ENCODE measurements around the gene RAB1B. TPM values are rescaled to one million over a fixed set of nuclear protein-coding genes. Genes with fewer than 3 reads are reported as not detected.
A peak's percentile ranks its signal among the peaks of the same experiment; 100 is the strongest.
"Not testable (repeated sequence)": the region's sequence is repeated elsewhere in the genome, so short reads cannot be mapped to it uniquely, and the experiment has no call there.

The RAB1B gene
- total RNA-seq, 1 donor from 2014 or later, result 123 TPM

GRCh38 chr11:66248903-66249302 lies 19.5 kb upstream of the RAB1B start:
- Mint-ChIP-seq H3K9me3 (no peaks in the 10 kb centered on the region), H3K4me1 (peaks cover 9% of the 10 kb centered on the region), H3K4me3 (no peak overlapping the region), H3K27ac (no peak overlapping the region), H3K36me3 (ENCODE audit: low read depth) (peaks cover 25% of the 10 kb centered on the region), H3K27me3 (no peaks in the 10 kb centered on the region)
- intact Hi-C loops (cut with micrococcal nuclease), result no loop called here
- no peak for DNase-seq

GRCh38 chr11:66251809-66252208 lies 16.6 kb upstream of the RAB1B start:
- no peak for DNase-seq
- intact Hi-C loops (cut with micrococcal nuclease), result no loop called here
- H3K36me3 Mint-ChIP-seq (ENCODE audit: low read depth), result peaks cover 15% of the 10 kb centered on the region
- no peaks in the 10 kb centered on the region for H3K27me3 Mint-ChIP-seq
- no peaks in the 10 kb centered on the region for H3K9me3 Mint-ChIP-seq
- H3K4me1 Mint-ChIP-seq, result peaks cover 15% of the 10 kb centered on the region
- H3K27ac Mint-ChIP-seq, result peak overlapping the region; percentile 15
- no peak overlapping the region for H3K4me3 Mint-ChIP-seq

- intact Hi-C loops (cut with micrococcal nuclease); H3K4me3 Mint-ChIP-seq; H3K27me3 Mint-ChIP-seq; DNase-seq; H3K27ac Mint-ChIP-seq; H3K9me3 Mint-ChIP-seq: not testable (repeated sequence)
- Mint-ChIP-seq H3K4me1 (peaks cover 19% of the 10 kb centered on the region), H3K36me3 (ENCODE audit: low read depth) (peaks cover 12% of the 10 kb centered on the region)
These were observed 15.4 kb upstream of the RAB1B start for GRCh38 chr11:66253081-66253480.

GRCh38 chr11:66258473-66258893 lies 10.0 kb upstream of the RAB1B start:
- Mint-ChIP-seq H3K4me1 (peaks cover 25% of the 10 kb centered on the region), H3K4me3 (peak overlapping the region; percentile 96), H3K36me3 (ENCODE audit: low read depth) (peaks cover 29% of the 10 kb centered on the region), H3K27ac (peak overlapping the region; percentile 96), H3K27me3 (no peaks in the 10 kb centered on the region), H3K9me3 (no peaks in the 10 kb centered on the region)
- intact Hi-C loops (cut with micrococcal nuclease), result loop anchor here (1.0 kb wide), 1 partner anchor 36 kb away; no protein-coding TSS in a partner anchor
- no peak for DNase-seq

- Mint-ChIP-seq H3K9me3 (no peaks in the 10 kb centered on the region), H3K36me3 (ENCODE audit: low read depth) (peaks cover 32% of the 10 kb centered on the region), H3K4me3 (peak overlapping the region; percentile 96), H3K27me3 (no peaks in the 10 kb centered on the region), H3K27ac (peak overlapping the region; percentile 36), H3K4me1 (peaks cover 25% of the 10 kb centered on the region)
- intact Hi-C loops (cut with micrococcal nuclease), result no loop called here
- DNase-seq, result no peak
These were observed 9.2 kb upstream of the RAB1B start for GRCh38 chr11:66259225-66259624.

- no peaks in the 10 kb centered on the region for H3K27me3 Mint-ChIP-seq
- H3K9me3 Mint-ChIP-seq, result no peaks in the 10 kb centered on the region
- no peak overlapping the region for H3K27ac Mint-ChIP-seq
- H3K4me1 Mint-ChIP-seq, result peaks cover 25% of the 10 kb centered on the region
- peaks cover 39% of the 10 kb centered on the region for H3K36me3 Mint-ChIP-seq (ENCODE audit: low read depth)
- DNase-seq, result no peak
- intact Hi-C loops (cut with micrococcal nuclease), result no loop called here
- H3K4me3 Mint-ChIP-seq, result no peak overlapping the region
These were observed 8.5 kb upstream of the RAB1B start for GRCh38 chr11:66259956-66260355.

- H3K36me3 Mint-ChIP-seq (ENCODE audit: low read depth), result peaks cover 41% of the 10 kb centered on the region
- no peaks in the 10 kb centered on the region for H3K27me3 Mint-ChIP-seq
- intact Hi-C loops (cut with micrococcal nuclease), result no loop called here
- DNase-seq, result no peak
- H3K4me1 Mint-ChIP-seq, result peaks cover 18% of the 10 kb centered on the region
- no peak overlapping the region for H3K27ac Mint-ChIP-seq
- no peak overlapping the region for H3K4me3 Mint-ChIP-seq
- H3K9me3 Mint-ChIP-seq, result no peaks in the 10 kb centered on the region
These were observed 6.9 kb upstream of the RAB1B start for GRCh38 chr11:66261578-66261977.

- no peak for DNase-seq
- intact Hi-C loops (cut with micrococcal nuclease), result no loop called here
- H3K4me3 Mint-ChIP-seq, result no peak overlapping the region
- H3K27me3 Mint-ChIP-seq, result no peaks in the 10 kb centered on the region
- H3K36me3 Mint-ChIP-seq (ENCODE audit: low read depth), result peaks cover 43% of the 10 kb centered on the region
- peaks cover 15% of the 10 kb centered on the region for H3K4me1 Mint-ChIP-seq
- H3K9me3 Mint-ChIP-seq, result no peaks in the 10 kb centered on the region
- no peak overlapping the region for H3K27ac Mint-ChIP-seq
These were observed 6.2 kb upstream of the RAB1B start for GRCh38 chr11:66262191-66262590.

GRCh38 chr11:66262696-66263095 lies 5.7 kb upstream of the RAB1B start:
- intact Hi-C loops (cut with micrococcal nuclease), result no loop called here
- peaks cover 45% of the 10 kb centered on the region for H3K36me3 Mint-ChIP-seq (ENCODE audit: low read depth)
- no peak for DNase-seq
- H3K4me3 Mint-ChIP-seq, result no peak overlapping the region
- no peak overlapping the region for H3K27ac Mint-ChIP-seq
- no peaks in the 10 kb centered on the region for H3K27me3 Mint-ChIP-seq
- H3K4me1 Mint-ChIP-seq, result peaks cover 19% of the 10 kb centered on the region
- H3K9me3 Mint-ChIP-seq, result no peaks in the 10 kb centered on the region

- Mint-ChIP-seq H3K9me3 (no peaks in the 10 kb centered on the region), H3K36me3 (ENCODE audit: low read depth) (peaks cover 45% of the 10 kb centered on the region), H3K4me3 (no peak overlapping the region), H3K27me3 (peaks cover under 1% of the 10 kb centered on the region), H3K27ac (no peak overlapping the region), H3K4me1 (peaks cover 23% of the 10 kb centered on the region)
- intact Hi-C loops (cut with micrococcal nuclease), result no loop called here
- no peak for DNase-seq
These were observed 5.2 kb upstream of the RAB1B start for GRCh38 chr11:66263231-66263630.

GRCh38 chr11:66263785-66264184 lies 4.7 kb upstream of the RAB1B start:
- H3K4me3 Mint-ChIP-seq, result no peak overlapping the region
- peaks cover 23% of the 10 kb centered on the region for H3K4me1 Mint-ChIP-seq
- peaks cover 48% of the 10 kb centered on the region for H3K36me3 Mint-ChIP-seq (ENCODE audit: low read depth)
- H3K9me3 Mint-ChIP-seq, result no peaks in the 10 kb centered on the region
- intact Hi-C loops (cut with micrococcal nuclease), result no loop called here
- no peak overlapping the region for H3K27ac Mint-ChIP-seq
- no peak for DNase-seq
- peaks cover 2% of the 10 kb centered on the region for H3K27me3 Mint-ChIP-seq

- Mint-ChIP-seq H3K9me3 (no peaks in the 10 kb centered on the region), H3K27ac (no peak overlapping the region), H3K27me3 (peaks cover 4% of the 10 kb centered on the region), H3K36me3 (ENCODE audit: low read depth) (peaks cover 47% of the 10 kb centered on the region), H3K4me1 (peaks cover 20% of the 10 kb centered on the region), H3K4me3 (no peak overlapping the region)
- intact Hi-C loops (cut with micrococcal nuclease), result no loop called here
- no peak for DNase-seq
These were observed 4.1 kb upstream of the RAB1B start for GRCh38 chr11:66264383-66264782.

- Mint-ChIP-seq H3K4me1 (peaks cover 20% of the 10 kb centered on the region), H3K9me3 (no peaks in the 10 kb centered on the region), H3K27me3 (peaks cover 4% of the 10 kb centered on the region), H3K36me3 (ENCODE audit: low read depth) (peaks cover 44% of the 10 kb centered on the region), H3K27ac (no peak overlapping the region), H3K4me3 (no peak overlapping the region)
- DNase-seq, result peak; percentile 81
- intact Hi-C loops (cut with micrococcal nuclease), result loop anchor here (5.0 kb wide), 2 partner anchors 82 to 263 kb away; partner anchors contain the start of genes B4GAT1, BANF1, BRMS1 and EIF1AD
These were observed 3.5 kb upstream of the RAB1B start for GRCh38 chr11:66264914-66265313.

GRCh38 chr11:66265531-66266377 lies 2.7 kb upstream of the RAB1B start:
- Mint-ChIP-seq H3K9me3 (no peaks in the 10 kb centered on the region), H3K27ac (no peak overlapping the region), H3K36me3 (ENCODE audit: low read depth) (peaks cover 43% of the 10 kb centered on the region), H3K4me1 (peaks cover 23% of the 10 kb centered on the region), H3K27me3 (peaks cover 4% of the 10 kb centered on the region), H3K4me3 (no peak overlapping the region)
- no peak for DNase-seq
- intact Hi-C loops (cut with micrococcal nuclease), result loop anchor here (5.0 kb wide), 2 partner anchors 82 to 263 kb away; partner anchors contain the start of genes B4GAT1, BANF1, BRMS1 and EIF1AD

Measured in activated CD4-positive, alpha-beta T cell treated with anti-CD3 and anti-CD28 coated beads, Interleukin-2, amount 10 ng/mL, durations not matched to agents 24 days and 14 days (primary cell).